HG03439 (cell line): Measurements from ENCODE around the gene TPPP.
"Not testable (repeated sequence)": the region's sequence is repeated elsewhere in the genome, so short reads cannot be mapped to it uniquely, and the experiment has no call there.

ENCODE experiments used
- ATAC-seq: cut with Tn5 transposase; IDR thresholded peaks from one replicate; pipeline ENCODE4 v1.9.1; 2021; ENCODE audit warnings: mild to moderate bottlenecking, moderate library complexity; ENCODE audit not compliant: unreplicated experiment

TPPP gene

DNA sequence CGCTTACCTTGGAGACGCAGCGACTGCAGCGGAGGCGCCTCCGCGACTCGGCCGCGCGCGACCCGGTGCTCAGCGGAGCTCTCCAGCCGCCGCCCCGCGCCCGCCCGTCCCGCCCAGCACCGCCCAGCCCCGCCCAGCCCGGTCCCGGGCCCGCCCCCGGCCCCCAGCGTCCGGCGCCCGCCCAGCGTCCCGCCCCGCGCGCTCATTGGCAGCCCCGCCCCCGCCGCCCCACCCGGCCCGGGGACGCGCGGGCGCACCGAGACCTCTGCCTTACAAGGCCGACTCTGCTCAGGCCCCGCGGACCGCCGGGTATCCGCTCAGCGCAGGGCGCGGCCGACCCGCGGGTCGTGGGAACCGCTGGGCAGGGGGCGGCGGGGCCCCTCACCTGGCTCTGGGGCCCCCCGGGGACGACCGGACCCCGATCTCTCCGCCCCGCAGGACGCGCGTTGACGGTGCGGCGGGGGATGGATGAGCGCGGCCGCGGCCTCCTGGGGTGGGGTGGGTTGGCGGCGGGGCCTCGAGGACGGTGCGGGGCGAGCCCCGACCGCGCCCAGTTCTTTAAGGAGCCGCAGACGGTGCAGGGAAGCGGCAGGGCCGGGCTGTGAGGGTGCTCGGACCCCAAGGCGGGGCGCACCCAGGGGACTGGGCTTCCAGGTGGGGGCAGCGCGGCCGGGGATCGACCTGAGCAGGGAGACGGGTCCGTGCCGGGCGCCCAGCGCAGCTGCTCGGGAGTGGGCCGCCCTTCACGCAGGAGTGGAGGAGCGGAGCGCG is at the start of gene TPPP:
TPPP (minus strand) TSS at position 82 of the 771 bp plus-strand sequence. CDS start 15,292 bp downstream, outside the sequence.
- peak; percentile 68 for ATAC-seq

DNA sequence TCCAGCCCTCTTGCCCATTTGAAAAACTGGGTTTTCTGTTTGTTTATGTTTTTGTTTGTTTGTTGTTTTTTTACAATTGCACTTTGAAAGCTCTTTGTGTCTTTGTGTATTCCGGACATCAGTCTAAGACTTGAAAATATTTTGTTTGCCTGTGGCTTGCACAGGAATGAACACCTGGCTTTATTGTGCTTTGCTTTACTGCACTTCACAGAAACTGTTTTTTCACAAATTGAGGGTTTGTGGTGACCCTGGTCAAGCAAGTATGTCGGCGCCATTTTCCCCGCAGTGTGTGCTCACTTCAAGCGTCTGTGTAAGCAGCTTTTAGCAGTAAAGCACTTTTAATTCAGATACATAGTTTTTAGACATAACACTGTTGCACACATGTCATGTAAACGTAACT is 49.1 kb upstream of the TPPP start:
- not testable (repeated sequence) for ATAC-seq

GRCh38 chr5:734145-734544 is 41.0 kb upstream of the TPPP start:
- ATAC-seq: not testable (repeated sequence)

DNA sequence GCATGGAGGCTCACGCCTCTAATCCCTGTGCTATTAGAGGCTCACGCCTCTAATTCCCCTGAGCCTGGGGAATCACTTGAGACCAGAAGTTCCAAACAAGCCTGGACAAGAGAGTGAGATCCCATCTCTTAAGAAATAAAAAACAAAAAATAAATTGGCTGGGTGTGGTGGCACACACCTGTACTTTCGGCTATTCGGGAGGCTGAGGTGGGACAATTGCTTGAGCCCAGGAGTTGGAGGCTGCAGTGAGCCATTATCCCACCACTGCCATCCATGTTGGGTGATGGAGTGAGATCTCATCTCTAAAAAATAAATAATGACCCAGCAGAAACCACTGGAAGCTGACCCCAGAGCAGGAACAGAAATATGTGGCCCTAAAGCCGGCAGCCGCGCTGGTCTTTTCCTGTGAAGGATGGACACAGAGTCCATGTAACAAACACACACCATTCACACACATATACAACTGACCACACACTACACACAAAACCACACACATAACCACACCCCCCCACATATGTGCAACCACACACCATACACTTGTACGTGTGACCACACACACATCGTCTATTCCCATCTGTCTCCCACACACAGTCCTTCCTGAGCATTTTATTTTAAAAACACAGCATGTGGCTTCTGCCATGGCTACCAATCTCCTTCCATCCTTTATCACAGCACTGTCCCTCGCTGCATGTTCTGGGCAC is 39.8 kb upstream of the TPPP start:
- not testable (repeated sequence) for ATAC-seq

DNA sequence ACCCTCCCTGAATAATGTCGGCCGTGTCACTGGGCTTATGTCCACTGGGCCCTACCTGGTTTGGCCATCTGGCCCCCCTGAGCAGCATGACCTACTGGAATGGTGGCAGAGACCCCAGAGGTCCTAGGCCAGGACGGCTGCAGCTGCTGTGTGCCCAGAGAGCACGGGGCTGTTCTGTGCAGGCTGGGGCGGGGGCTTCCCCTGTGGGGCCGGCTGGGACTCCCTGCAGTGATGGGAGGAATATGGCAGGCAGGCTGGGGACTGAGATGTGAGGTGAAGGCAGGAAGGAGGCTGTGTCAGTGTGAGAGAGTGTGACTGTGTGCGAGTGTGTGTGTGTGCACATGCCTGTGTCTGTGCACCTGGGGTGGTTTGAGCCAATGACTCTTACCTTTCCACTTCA is 36.1 kb upstream of the TPPP start:
- not testable (repeated sequence) for ATAC-seq

DNA sequence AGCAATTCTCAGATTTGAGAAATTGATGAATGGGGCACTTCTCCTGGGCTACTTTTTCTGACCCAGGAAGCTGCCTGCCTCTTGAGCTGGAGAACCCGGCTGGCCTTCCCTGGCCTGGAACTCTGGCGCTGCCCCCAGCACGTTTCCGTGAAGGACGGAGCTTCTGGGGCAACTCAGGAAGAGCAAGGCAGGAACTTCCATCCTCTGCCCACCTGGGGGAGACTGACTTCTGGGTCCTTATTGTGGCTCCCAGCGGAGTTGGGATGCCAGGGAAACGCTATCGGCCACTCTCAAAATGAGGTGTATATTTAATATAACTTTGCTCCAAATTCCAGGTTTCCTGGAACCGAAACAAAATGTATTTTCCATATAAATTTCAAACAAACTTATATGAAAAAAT is 33.9 kb upstream of the TPPP start:
- ATAC-seq: not testable (repeated sequence)

DNA sequence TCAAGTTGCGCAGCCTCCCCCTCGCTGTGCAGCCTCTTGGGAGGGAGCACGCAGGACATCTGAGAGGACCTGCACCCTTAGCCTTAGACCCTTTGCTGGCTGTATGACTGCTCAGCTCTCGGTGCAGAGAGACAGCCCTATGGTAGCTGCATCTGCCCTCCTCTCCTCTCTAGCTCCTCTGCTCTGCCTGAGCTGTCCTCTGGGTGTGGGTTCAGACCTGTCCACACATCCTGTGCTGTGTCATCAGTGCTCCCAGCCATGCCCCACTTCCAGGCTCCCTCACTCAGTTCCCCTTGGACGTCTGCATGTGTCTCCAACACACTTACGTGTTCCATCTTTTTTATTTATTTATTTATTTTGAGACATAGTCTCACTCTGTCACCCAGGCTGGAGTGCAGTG is 30.7 kb upstream of the TPPP start:
- ATAC-seq: not testable (repeated sequence)

- not testable (repeated sequence) for ATAC-seq
Measured at GRCh38 chr5:723309-723708, 30.2 kb upstream of the TPPP start.

DNA sequence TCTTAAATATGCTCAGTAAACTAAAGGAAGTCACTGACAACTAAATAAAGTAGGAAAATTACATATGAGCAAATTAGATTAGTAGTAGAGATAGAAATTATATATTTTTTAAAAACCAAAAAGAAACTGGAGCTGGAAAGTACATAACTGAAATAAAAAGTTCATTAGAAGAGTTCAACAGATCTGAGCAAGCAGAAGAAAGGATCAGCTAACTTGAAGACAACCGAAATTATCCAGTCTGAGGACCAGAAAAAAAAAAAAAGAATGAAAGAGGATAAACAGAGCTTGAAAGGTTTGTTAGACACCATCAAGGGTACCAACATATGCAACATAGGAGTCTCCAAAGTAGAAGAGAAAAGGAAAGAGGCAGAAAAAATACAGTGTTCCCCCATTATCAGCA is 26.2 kb upstream of the TPPP start:
- ATAC-seq: not testable (repeated sequence)

DNA sequence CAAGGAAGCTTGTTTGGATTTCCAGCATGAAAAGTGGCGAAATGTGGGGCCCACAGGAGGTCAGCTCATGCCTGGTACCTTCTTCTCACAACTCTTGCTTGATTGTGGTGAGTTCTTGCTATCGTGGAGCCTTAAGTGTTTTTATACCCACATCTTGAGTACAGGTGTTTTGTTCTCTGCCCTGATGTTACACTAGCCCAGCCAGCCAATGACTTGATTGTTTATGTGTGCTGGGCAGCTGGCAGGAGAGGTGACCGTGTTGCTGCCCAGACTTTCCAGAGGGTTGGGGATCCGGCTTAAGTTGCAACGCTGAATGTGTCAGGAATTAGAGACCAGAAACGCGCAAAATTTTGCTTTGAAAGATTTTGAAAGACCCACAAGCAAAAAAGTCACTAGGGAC is 24.0 kb upstream of the TPPP start:
- ATAC-seq: no peak

DNA sequence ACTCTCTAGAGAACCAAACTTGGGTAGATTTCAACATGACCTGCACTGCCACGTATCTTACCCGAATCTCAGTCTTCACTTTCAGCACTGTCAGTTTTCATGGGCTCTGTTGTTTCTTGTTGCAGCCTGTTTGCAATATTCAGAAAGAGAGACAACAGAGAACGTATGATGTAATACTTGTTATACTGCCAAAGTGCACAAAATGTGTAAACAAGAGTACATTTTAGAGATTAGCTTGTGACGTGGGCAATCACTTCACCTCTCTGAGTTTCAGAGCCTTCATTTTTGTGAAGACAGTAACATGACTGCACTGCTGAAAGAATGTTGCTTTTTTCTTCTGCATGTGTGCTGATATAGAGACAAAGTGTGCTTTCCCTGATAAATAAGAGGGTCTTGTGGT is 23.6 kb upstream of the TPPP start:
- ATAC-seq: not testable (repeated sequence)

DNA sequence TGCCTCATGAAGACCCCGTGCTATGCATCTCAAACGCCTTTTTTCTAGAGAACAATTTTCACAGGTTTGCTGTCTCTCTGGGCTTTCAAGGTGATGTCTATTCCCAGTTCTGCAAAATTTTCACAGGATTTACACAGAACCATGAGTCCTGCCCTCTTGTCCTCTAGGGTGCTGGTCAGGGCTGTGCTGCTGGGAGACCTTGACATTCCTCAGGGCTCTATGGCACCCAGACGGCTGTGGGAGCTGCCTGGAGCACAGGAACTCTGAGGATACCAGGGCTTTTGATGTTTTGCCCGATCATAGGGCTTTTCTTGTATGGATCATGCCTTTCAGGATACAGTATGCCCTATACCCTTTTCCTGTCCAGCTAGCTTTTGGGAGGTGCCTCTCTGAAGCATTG is 22.5 kb upstream of the TPPP start:
- ATAC-seq: not testable (repeated sequence)

DNA sequence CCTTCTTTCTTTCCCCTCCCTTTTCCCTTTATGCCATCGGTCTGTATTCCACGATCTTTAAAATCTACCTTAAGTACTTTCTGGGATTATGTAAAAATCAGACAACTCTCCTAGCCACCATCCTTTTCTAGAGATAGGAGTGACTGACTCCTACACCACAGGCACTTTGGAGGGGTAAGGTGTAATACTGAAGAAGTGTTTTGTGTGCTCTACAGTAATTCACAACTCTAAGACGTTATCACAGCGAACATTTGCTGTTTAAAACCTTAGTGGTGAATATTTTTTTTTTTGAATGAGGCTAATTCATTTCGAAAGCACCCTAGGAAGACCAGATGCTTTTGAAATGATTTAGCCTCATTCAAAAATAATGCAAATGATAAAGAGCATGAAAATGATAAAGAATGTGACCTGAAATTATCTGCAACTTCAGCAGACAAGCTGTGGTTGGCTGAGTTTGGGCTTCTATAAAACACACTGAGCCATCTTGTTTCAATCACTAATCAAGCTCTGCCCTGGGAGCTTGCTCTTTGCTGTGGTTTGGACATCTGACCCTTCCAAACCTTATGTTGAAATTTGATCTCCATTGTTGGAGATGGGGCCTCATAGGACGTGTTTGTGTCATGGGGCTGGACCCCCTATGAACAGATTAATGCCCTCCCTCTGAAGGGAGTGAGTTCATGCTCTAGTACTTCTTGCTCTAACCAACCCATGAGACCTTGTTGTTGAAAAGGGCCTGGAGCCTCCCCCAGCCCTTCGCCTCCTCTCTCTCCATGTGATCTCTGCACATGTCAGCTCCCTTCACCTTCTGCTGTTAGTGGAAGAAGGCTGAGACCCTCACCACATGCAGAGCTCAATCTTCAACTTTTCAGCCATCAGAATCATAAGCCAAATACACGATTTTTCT is 21.3 kb upstream of the TPPP start:
- not testable (repeated sequence) for ATAC-seq

- not testable (repeated sequence) for ATAC-seq
Measured at GRCh38 chr5:713686-714085, 20.5 kb upstream of the TPPP start.

DNA sequence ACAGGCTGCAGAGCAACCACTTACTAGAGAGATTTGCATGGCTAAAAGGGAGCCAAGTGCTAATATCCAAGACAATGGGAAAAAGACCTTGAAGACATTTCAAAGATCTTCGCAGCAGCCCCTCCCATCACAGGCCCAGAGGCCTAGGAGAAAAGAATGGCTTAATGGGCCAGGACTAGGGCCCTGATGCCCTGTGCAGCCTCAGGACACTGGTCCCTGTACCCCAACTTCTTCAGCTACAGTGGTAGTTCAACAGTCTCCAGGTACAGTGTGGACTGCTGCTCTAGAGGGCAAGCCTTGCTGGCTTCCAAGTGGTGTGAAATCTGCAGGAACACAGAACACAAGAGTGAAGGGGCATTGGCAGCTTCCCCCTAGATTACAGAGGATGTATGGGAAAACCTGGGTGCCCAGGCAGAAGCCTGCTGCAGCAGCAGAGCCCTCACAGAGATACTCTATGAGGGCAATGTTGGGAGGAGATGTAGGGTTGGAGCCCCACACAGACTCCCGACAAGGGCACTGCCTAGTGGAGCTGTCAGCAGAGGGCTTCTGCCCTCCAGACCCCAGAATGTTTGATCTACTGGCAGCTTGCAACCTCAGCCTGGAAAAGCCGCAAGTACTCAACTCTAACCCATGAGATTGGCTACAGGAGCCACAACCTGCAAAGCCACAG is 15.8 kb upstream of the TPPP start:
- not testable (repeated sequence) for ATAC-seq

DNA sequence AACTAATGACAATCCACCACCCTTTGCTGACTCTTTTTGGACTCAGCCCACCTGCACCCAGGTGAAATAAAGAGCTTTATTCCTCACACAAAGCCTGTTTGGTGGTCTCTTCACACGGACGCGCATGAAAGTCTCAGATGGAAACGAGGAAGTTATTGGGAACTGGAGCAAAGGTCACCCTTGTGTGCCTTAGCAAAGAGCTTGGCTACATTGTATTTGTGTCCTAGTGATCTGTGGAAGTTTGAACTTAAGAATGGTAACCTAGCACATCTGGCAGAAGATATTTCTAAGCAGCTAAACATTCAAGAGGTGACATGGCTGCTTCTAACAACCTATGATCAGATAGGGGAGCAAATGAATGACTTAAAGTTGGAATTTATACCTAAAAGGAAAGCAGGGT is 15.2 kb upstream of the TPPP start:
- ATAC-seq: not testable (repeated sequence)

DNA sequence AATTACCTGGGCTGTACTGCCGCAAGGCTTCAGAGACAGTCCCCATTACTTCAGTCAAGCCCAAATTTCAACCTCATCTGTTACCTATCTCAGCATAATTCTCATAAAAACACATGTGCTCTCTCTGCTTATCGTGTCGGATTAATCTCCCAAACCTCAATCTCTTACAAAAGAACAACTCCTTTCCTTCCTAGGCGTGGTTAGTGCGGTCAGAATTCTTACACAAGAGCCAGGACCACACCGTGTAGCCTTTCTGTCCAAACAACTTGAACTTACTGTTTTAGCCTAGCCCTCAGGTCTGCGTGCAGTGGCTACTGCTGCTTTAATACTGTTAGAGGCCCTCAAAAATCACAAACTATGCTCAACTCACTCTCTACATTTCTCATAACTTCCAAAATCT is 13.0 kb upstream of the TPPP start:
- not testable (repeated sequence) for ATAC-seq

DNA sequence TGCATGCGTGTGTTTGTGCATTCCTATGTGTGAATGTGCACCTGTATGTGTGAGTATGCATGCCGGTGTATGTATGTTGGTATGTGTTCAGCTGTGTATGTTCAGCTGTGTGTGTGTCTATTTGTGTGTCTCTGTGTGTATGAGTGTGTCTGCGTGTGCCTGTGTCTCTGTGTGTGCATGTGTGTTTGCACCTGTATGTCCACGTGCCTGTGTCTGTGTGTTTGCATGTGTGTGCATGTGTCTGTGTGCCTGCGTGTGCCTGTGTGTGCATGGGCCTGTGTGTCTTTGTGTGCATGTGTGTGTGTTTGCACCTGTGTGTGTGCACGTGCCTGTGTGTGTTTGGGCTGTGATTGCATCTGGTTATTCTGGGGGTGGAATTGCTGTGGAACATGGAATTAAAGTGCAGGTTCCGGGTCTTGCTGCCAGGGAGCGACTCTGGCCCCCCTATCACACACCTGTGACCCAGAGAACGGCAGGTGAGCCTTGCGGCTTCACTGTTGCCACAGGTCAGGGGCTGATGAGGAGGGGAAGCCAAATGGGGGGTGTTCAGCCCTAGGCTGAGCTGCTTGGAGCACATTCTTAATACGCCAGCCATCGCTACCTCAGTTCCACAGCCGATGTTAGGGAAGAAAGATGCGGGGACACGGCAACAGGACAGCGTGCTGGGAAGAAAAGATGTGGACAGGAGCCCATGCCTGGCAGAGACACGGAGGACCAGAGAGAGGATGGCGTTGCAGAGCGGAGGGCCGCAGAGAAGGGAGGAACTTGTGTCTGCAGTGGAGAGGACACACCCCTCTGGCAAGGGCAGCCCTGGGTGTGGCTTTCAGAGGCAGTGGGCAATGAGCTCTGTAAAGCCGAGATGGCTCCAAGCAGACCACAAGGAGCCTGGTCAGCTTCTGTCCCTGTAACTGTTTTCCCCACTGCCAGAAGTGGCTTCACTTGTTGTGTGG is 3.9 kb upstream of the TPPP start:
- ATAC-seq: not testable (repeated sequence)

- not testable (repeated sequence) for ATAC-seq
Measured at GRCh38 chr5:696191-696590, 3.0 kb upstream of the TPPP start.
